ENCODE results near the gene IL21R. TPM values are rescaled to one million over a fixed set of nuclear protein-coding genes. Genes with fewer than 3 reads are reported as not detected.

The IL21R gene
- total and polyA plus RNA-seq, 2 donors (not counting 3 experiments of a cell fraction or from before 2014, with no cell fraction given), result 0.03 TPM; not detected in 1

DNA sequence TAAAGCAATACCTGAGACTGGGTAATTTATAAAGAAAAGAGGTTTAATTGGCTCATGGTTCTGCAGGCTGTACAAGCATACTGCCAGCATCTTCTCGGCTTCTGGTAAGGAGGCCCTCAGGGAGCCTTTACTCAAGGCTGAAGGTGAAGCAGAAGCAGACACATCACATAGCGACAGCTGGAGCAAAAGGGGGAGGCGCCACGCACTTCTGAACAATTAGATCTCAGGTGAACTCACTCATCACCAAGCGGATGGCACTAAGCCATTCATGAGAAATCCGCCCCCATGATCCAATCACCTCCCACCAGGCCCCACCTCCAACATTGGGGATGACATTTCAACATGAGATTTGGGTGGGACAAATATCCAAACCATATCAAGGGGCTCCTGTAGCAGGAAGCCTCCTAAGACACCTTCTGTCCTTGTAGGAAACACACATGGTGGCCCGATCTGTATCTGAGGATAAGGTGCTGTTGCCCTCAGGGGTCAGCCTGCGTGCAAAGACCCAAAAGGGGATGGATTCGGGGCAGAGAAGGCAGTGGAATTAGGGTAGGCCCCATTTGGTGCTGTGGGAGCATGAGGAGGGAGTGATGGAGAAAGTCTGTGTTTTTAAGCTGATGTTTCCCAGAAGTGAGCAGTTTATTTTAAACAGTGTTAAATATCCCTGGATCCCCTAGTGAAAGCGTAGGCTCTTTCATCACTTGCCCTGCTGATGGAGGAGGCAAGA lies 23.0 kb downstream of the IL21R start:
- H3K27ac ChIP-seq (ENCODE audit: insufficient read depth, low read depth, low read length), result no peak overlapping the region
- ChIA-PET CTCF (no interaction called here), POLR2A (no interaction called here)
- H3K9ac ChIP-seq (replicated peaks; ENCODE audit: extremely low read depth, insufficient read depth, low read length), result no peak overlapping the region
- no peaks in the 10 kb centered on the region for H3K9me3 ChIP-seq (replicated peaks; ENCODE audit: control insufficient read depth, insufficient read depth, low read length)
- no peaks in the 10 kb centered on the region for H3K79me2 ChIP-seq (ENCODE audit: control insufficient read depth, insufficient read depth, low read length)
- FAIRE-seq (no peak), DNase-seq (ENCODE audit: low read depth, low spot score) (no peak)
- H3K4me1 ChIP-seq (ENCODE audit: control insufficient read depth, extremely low read depth, insufficient read depth, low read length), result no peaks in the 10 kb centered on the region
- H3K4me2 ChIP-seq (ENCODE audit: insufficient read depth, low read length), result no peak overlapping the region
- no peak overlapping the region for H2AFZ ChIP-seq (ENCODE audit: low read depth, low read length)
- no peak overlapping the region for H3K4me3 ChIP-seq (replicated peaks in 1 of 3; ENCODE audit: insufficient read depth in 1 of 3, low read depth in 1 of 3, low read length in 3 of 3)
- intact Hi-C loops (cut with micrococcal nuclease) (no loop called here), dilution Hi-C loops (cut with MboI; ENCODE audit: extremely low pct_ligation_motif_present, low sequenced_read_pairs) (no loop called here)
- no peaks in the 10 kb centered on the region for H4K20me1 ChIP-seq (replicated peaks; ENCODE audit: control insufficient read depth, extremely low read depth, insufficient read depth, low read length)
- no peak for TF ChIP-seq POLR2A (IDR thresholded peaks at IDR 0.05; ENCODE audit: low read depth, low read length)
- no peak for TF ChIP-seq FOS (IDR thresholded peaks at IDR 0.05; ENCODE audit: borderline replicate concordance, insufficient read depth, low read length)
- no peak for TF ChIP-seq POLR2AphosphoS5 (IDR thresholded peaks at IDR 0.05; ENCODE audit: insufficient read depth, low read depth, low read length)
- no peak for TF ChIP-seq MAX (IDR thresholded peaks at IDR 0.05; ENCODE audit: insufficient read depth, insufficient read length)
- TF ChIP-seq MYC (IDR thresholded peaks at IDR 0.05; ENCODE audit: low read depth, low read length), result no peak
- no peak for TF ChIP-seq JUN (IDR thresholded peaks at IDR 0.05; ENCODE audit: borderline replicate concordance, insufficient read depth, insufficient read length, low read depth)
- no peak for TF ChIP-seq EZH2 (IDR thresholded peaks at IDR 0.05; ENCODE audit: borderline replicate concordance, low read depth, low read length, severe bottlenecking)
- TF ChIP-seq, protein P1, sequence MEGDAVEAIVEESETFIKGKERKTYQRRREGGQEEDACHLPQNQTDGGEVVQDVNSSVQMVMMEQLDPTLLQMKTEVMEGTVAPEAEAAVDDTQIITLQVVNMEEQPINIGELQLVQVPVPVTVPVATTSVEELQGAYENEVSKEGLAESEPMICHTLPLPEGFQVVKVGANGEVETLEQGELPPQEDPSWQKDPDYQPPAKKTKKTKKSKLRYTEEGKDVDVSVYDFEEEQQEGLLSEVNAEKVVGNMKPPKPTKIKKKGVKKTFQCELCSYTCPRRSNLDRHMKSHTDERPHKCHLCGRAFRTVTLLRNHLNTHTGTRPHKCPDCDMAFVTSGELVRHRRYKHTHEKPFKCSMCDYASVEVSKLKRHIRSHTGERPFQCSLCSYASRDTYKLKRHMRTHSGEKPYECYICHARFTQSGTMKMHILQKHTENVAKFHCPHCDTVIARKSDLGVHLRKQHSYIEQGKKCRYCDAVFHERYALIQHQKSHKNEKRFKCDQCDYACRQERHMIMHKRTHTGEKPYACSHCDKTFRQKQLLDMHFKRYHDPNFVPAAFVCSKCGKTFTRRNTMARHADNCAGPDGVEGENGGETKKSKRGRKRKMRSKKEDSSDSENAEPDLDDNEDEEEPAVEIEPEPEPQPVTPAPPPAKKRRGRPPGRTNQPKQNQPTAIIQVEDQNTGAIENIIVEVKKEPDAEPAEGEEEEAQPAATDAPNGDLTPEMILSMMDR (IDR thresholded peaks at IDR 0.05; ENCODE audit: extremely low read depth in 1 of 2, insufficient read depth in 1 of 2, low read depth in 1 of 2, low read length in 2 of 2), result no peak
- no peaks in the 10 kb centered on the region for H3K9me1 ChIP-seq (replicated peaks; ENCODE audit: control insufficient read depth, extremely low read depth, insufficient read depth, low read length)
- H3K27me3 ChIP-seq (ENCODE audit: control insufficient read depth in 2 of 2, insufficient read depth in 2 of 2, low read length in 2 of 2), result no peaks in the 10 kb centered on the region
- H3K36me3 ChIP-seq (ENCODE audit: control insufficient read depth in 2 of 2, extremely low read depth in 1 of 2, insufficient read depth in 2 of 2, low read length in 2 of 2), result no peaks in the 10 kb centered on the region
- BruUV-seq (replicated peaks), result no TSS peak
